ENCODE measurements around the gene SPAG17. TPM values are rescaled to one million over a fixed set of nuclear protein-coding genes. Genes with fewer than 3 reads are reported as not detected.

The SPAG17 gene
- total RNA-seq, 6 donors from 2014 or later, result 0.26 to 94.3 (median 11.3) TPM

DNA sequence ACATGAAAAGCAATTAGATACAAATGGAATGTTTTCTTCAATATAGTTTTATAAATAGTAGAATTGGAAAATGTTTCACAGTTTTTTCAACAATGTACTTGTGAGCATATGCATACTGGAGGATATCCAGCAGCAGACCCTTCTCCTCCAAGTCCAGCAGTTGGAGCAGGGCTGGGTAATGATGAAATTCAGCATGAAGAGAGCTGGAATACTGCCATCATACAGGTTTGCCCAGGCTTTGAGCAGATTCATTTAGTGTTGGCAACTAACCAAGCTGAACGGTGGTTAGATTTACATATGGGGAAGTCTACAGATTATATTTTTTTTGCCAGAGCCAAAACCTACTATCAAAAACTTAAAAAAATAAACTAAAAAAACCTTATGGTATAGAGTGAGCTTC, 217.1 kb downstream of the SPAG17 start:
- Histone ChIP-seq H3K4me1 (no peaks in the 10 kb centered on the region), H3K9me3 (no peaks in the 10 kb centered on the region), H3K27ac (no peak overlapping the region), H3K36me3 (peaks cover 0 to 6% (median 0%) of the 10 kb centered on the region in 4 donors), H3K27me3 (no peaks in the 10 kb centered on the region), H3K4me3 (no peak overlapping the region)
- DNase-seq, result no peak
- no peak for ATAC-seq (ENCODE audit: low FRiP score in 2 of 2)
- WGBS, 2 donors, result 3 to 6% methylated on average over 1 of the region's 1 CpG
- no peak for TF ChIP-seq POLR2A (IDR thresholded peaks at IDR 0.05)
- TF ChIP-seq, protein P1, sequence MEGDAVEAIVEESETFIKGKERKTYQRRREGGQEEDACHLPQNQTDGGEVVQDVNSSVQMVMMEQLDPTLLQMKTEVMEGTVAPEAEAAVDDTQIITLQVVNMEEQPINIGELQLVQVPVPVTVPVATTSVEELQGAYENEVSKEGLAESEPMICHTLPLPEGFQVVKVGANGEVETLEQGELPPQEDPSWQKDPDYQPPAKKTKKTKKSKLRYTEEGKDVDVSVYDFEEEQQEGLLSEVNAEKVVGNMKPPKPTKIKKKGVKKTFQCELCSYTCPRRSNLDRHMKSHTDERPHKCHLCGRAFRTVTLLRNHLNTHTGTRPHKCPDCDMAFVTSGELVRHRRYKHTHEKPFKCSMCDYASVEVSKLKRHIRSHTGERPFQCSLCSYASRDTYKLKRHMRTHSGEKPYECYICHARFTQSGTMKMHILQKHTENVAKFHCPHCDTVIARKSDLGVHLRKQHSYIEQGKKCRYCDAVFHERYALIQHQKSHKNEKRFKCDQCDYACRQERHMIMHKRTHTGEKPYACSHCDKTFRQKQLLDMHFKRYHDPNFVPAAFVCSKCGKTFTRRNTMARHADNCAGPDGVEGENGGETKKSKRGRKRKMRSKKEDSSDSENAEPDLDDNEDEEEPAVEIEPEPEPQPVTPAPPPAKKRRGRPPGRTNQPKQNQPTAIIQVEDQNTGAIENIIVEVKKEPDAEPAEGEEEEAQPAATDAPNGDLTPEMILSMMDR (IDR thresholded peaks at IDR 0.05), result no peak
- no peak for TF ChIP-seq EP300 (IDR thresholded peaks at IDR 0.05)
- no peak for TF ChIP-seq POLR2AphosphoS5 (IDR thresholded peaks at IDR 0.05)

GRCh38 chr1:117967477-117967876, 217.6 kb downstream of the SPAG17 start:
- Histone ChIP-seq H3K4me3 (no peak overlapping the region), H3K36me3 (peaks cover 0 to 9% (median 0%) of the 10 kb centered on the region in 4 donors), H3K27me3 (no peaks in the 10 kb centered on the region), H3K27ac (no peak overlapping the region), H3K4me1 (no peaks in the 10 kb centered on the region), H3K9me3 (no peaks in the 10 kb centered on the region)
- TF ChIP-seq, protein P1 (IDR thresholded peaks at IDR 0.05), result peak in 2 of 6 experiments; percentile 17 to 30
- TF ChIP-seq POLR2AphosphoS5 (IDR thresholded peaks at IDR 0.05), result no peak
- ATAC-seq (ENCODE audit: low FRiP score in 2 of 2) (no peak), DNase-seq (no peak)
- WGBS, 2 donors, result 42 to 53% methylated on average over 4 of the region's 4 CpGs

DNA sequence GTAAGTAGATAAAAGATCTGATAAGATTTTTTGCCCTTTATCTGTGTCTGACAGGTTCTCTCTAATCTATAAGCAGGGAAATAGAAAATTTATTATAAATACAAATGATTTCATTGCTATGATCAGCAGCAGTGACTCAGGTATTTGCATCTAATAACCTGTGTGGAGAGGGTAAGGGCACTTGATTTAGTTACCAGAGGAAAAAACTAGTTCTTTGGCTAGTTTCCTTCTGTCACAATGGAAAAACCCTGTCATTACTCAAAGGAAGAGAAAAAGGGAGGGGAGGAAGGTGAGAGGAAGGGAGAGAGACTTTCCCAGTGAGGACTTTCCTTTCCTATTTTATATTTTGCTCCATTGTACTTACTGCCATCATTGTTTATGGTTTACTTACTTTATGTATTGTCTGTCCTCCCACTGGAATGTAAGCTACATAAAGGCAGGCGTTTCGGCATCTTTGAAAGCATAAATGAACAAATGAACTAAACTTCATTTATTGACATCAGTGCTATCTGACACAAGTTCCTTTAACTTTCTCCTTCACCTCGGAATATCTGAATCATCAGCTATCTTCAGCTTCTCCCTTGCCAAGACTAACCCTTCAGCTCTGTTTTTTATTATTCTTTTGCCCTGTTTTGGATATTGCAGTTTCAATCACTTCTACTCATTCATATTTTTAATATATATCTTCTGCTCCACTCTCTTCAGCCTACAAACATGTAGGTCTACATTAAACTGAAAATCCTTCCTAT, 220.6 kb downstream of the SPAG17 start:
- peaks cover 0 to 28% (median 5%) of the 10 kb centered on the region in 4 donors for H3K36me3 ChIP-seq
- no peaks in the 10 kb centered on the region for H3K27me3 ChIP-seq
- H3K4me1 ChIP-seq, result no peaks in the 10 kb centered on the region
- TF ChIP-seq, protein P1 (IDR thresholded peaks at IDR 0.05), result no peak
- TF ChIP-seq POLR2A (IDR thresholded peaks at IDR 0.05), result no peak
- TF ChIP-seq EP300 (IDR thresholded peaks at IDR 0.05), result no peak
- no peak for TF ChIP-seq POLR2AphosphoS5 (IDR thresholded peaks at IDR 0.05)
- H3K27ac ChIP-seq, result no peak overlapping the region
- H3K9me3 ChIP-seq, result no peaks in the 10 kb centered on the region
- WGBS, 2 donors, result 81 to 88% methylated on average over 3 of the region's 3 CpGs
- ATAC-seq (ENCODE audit: low FRiP score in 2 of 2) (no peak), DNase-seq (no peak)
- no peak overlapping the region for H3K4me3 ChIP-seq

DNA sequence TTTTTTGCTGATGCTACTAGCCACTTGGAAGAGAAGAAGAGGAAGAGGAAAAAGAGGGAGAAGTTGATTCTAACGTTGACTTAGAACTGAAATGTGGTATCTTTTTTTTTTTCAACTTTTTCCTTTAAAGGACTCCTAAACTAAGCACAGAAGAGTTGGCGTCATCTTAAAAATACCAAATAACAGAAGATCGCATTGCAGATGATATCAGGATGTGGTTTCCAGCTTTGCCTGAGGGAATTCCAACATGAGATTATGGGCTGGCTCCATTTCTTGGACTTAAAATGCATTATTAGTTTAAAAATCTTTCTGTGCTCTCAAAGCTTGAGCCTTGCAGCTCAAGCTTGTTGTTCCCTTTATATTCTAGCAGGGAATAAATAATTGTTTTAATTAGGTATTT, 225.7 kb downstream of the SPAG17 start:
- H3K9me3 ChIP-seq, result no peaks in the 10 kb centered on the region
- H3K27ac ChIP-seq, result no peak overlapping the region
- H3K36me3 ChIP-seq, result peaks cover 16 to 79% (median 24%) of the 10 kb centered on the region in 4 donors
- no peaks in the 10 kb centered on the region for H3K4me1 ChIP-seq
- no peak overlapping the region for H3K4me3 ChIP-seq
- H3K27me3 ChIP-seq, result no peaks in the 10 kb centered on the region
- ATAC-seq (ENCODE audit: low FRiP score in 2 of 2) (peak in 1 of 2 donors; percentile 35), DNase-seq (no peak)
- TF ChIP-seq, protein P1 (IDR thresholded peaks at IDR 0.05), result no peak
- TF ChIP-seq POLR2AphosphoS5 (IDR thresholded peaks at IDR 0.05) (no peak), EP300 (IDR thresholded peaks at IDR 0.05) (no peak), POLR2A (IDR thresholded peaks at IDR 0.05) (no peak)
- whole genome bisulfite sequencing, 2 donors, result 85 to 89% methylated on average over 3 of the region's 3 CpGs

- Histone ChIP-seq H3K9me3 (no peaks in the 10 kb centered on the region), H3K27ac (no peak overlapping the region), H3K36me3 (peaks cover 22 to 100% (median 57%) of the 10 kb centered on the region in 4 donors), H3K4me3 (no peak overlapping the region), H3K4me1 (no peaks in the 10 kb centered on the region), H3K27me3 (no peaks in the 10 kb centered on the region)
- WGBS, 2 donors, result 92 to 97% methylated on average over 1 of the region's 1 CpG
- no peak for TF ChIP-seq POLR2A (IDR thresholded peaks at IDR 0.05)
- TF ChIP-seq POLR2AphosphoS5 (IDR thresholded peaks at IDR 0.05), result no peak
- no peak for TF ChIP-seq EP300 (IDR thresholded peaks at IDR 0.05)
- TF ChIP-seq, protein P1 (IDR thresholded peaks at IDR 0.05), result no peak
- ATAC-seq (ENCODE audit: low FRiP score in 2 of 2), result no peak
- DNase-seq, result no peak
Observed at GRCh38 chr1:117952386-117952785, 232.6 kb downstream of the SPAG17 start.
